ENCODE measurements around the gene ULK4.

GRCh38 chr3:41955192-41955591 lies 6.7 kb downstream of the ULK4 start:
- TF ChIP-seq CTCF (IDR thresholded peaks at IDR 0.05; ENCODE audit: poor library complexity, severe bottlenecking), result no peak
- TF ChIP-seq EZH2 (IDR thresholded peaks at IDR 0.05; ENCODE audit: borderline replicate concordance, insufficient read depth, low read length, poor library complexity, severe bottlenecking), result no peak
- TF ChIP-seq RAD21 (conservative IDR thresholded peaks at IDR 0.05), result no peak
- TF ChIP-seq REST (IDR thresholded peaks at IDR 0.05; ENCODE audit: borderline replicate concordance), result no peak
- TF ChIP-seq POLR2AphosphoS5 (IDR thresholded peaks at IDR 0.05), result no peak

Measured in neural cell (in vitro differentiated cells).